NCI-H748 treated with DMSO at 0.1 percent for 48 hours (cell line): Measurements from ENCODE around the gene GCNT2.
A peak's percentile ranks its signal among the peaks of the same experiment; 100 is the strongest.
"Not testable (repeated sequence)": the region's sequence is repeated elsewhere in the genome, so short reads cannot be mapped to it uniquely, and the experiment has no call there.

ENCODE experiments used
- DNase-seq: peaks from one replicate; lab custom pipeline; 2025; lab: John Stamatoyannopoulos, UW

The GCNT2 gene

GRCh38 chr6:10547809-10548208, 26.7 kb downstream of the GCNT2 start:
- no peak for DNase-seq

- DNase-seq, result no peak
These were observed 29.6 kb downstream of the GCNT2 start for GRCh38 chr6:10550764-10551163.

GRCh38 chr6:10552270-10552810, 31.2 kb downstream of the GCNT2 start:
- no peak for DNase-seq

GRCh38 chr6:10553871-10554270, 32.7 kb downstream of the GCNT2 start:
- no peak for DNase-seq

- DNase-seq, result no peak
These were observed 33.7 kb downstream of the GCNT2 start for GRCh38 chr6:10554826-10555225.

GRCh38 chr6:10555625-10556309, 34.6 kb downstream of the GCNT2 start:
- peak; percentile 95 for DNase-seq

GRCh38 chr6:10556589-10556988, 35.4 kb downstream of the GCNT2 start:
- peak; percentile 30 for DNase-seq

- DNase-seq, result no peak
These were observed 35.8 kb downstream of the GCNT2 start for GRCh38 chr6:10556992-10557391.

GRCh38 chr6:10557913-10558312, 36.8 kb downstream of the GCNT2 start:
- no peak for DNase-seq

GRCh38 chr6:10558565-10558964, 37.4 kb downstream of the GCNT2 start:
- DNase-seq, result peak; percentile 83

GRCh38 chr6:10559522-10560152, 38.5 kb downstream of the GCNT2 start:
- DNase-seq, result no peak

- no peak for DNase-seq
These were observed 40.6 kb downstream of the GCNT2 start for GRCh38 chr6:10561611-10562199.

- DNase-seq, result no peak
These were observed 44.0 kb downstream of the GCNT2 start for GRCh38 chr6:10564975-10565673.

GRCh38 chr6:10565913-10566312, 44.8 kb downstream of the GCNT2 start:
- DNase-seq, result no peak

GRCh38 chr6:10567256-10568026, 46.3 kb downstream of the GCNT2 start:
- DNase-seq, result no peak

GRCh38 chr6:10569392-10570127, 48.4 kb downstream of the GCNT2 start:
- DNase-seq, result no peak

- DNase-seq, result not testable (repeated sequence)
These were observed 54.4 kb downstream of the GCNT2 start for GRCh38 chr6:10575519-10575918.

- no peak for DNase-seq
These were observed 55.1 kb downstream of the GCNT2 start for GRCh38 chr6:10576226-10576625.

- DNase-seq, result no peak
These were observed 56.0 kb downstream of the GCNT2 start for GRCh38 chr6:10577112-10577511.

- no peak for DNase-seq
These were observed 57.6 kb downstream of the GCNT2 start for GRCh38 chr6:10578723-10579122.

GRCh38 chr6:10579803-10580202, 58.7 kb downstream of the GCNT2 start:
- no peak for DNase-seq
